Lower leg skin (tissue), 3 donors: ENCODE data around the gene SLC1A1.

Experiments used
- POLR2A ChIP-seq, 2 donors: fragments of 450-650 bp; IDR thresholded peaks; one replicate each; pipeline ENCODE4 v1.6.1; 2016 to 2017; ENCODE audit warnings: antibody characterized with exemption in 2 of 2, mild to moderate bottlenecking in 1 of 2, moderate library complexity in 1 of 2
- TF ChIP-seq, protein P1 (sequence below), 3 donors: fragments of 450-650 bp; IDR thresholded peaks; one replicate each; pipeline ENCODE4 v1.5.1; 2016; ENCODE audit warnings: antibody characterized with exemption in 3 of 3, mild to moderate bottlenecking in 3 of 3, moderate library complexity in 2 of 3

DNA sequence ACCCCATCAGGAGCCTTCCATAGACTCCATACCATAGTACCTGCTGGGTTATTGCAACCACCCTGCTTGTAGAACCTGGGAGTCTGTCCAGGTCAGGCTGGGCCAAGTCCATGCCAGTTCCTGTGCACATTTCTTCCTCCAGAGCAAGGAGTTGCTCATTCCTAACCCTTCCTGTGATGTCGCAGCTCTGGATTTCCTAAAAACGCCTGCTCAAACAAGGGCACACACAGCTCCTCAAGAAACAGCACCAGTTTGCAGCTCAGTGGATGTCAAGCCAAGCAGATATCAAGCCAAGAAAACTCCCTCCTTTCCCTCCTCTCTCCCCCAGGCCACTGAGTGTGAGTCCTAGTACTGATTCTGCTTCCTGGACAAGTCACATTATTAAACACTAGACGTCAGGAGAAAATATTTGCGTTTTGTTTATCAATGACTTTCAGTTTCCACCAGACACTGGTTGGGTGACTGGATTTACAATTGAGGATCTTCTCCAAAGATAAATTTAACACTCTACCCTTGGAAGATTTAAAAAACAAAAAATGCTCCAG is 59.6 kb downstream of the SLC1A1 start:
- TF ChIP-seq, protein P1, sequence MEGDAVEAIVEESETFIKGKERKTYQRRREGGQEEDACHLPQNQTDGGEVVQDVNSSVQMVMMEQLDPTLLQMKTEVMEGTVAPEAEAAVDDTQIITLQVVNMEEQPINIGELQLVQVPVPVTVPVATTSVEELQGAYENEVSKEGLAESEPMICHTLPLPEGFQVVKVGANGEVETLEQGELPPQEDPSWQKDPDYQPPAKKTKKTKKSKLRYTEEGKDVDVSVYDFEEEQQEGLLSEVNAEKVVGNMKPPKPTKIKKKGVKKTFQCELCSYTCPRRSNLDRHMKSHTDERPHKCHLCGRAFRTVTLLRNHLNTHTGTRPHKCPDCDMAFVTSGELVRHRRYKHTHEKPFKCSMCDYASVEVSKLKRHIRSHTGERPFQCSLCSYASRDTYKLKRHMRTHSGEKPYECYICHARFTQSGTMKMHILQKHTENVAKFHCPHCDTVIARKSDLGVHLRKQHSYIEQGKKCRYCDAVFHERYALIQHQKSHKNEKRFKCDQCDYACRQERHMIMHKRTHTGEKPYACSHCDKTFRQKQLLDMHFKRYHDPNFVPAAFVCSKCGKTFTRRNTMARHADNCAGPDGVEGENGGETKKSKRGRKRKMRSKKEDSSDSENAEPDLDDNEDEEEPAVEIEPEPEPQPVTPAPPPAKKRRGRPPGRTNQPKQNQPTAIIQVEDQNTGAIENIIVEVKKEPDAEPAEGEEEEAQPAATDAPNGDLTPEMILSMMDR (IDR thresholded peaks at IDR 0.05) = no peak
- TF ChIP-seq POLR2A (IDR thresholded peaks at IDR 0.05) = no peak
